ENCODE data around the gene POM121.
"Not testable (repeated sequence)": the region's sequence is repeated elsewhere in the genome, so short reads cannot be mapped to it uniquely, and the experiment has no call there.

POM121 gene

GRCh38 chr7:72949276-72949675, 24.4 kb downstream of the POM121 start:
- not testable (repeated sequence) for H3K4me1 ChIP-seq (ENCODE audit: control insufficient read depth, insufficient read depth, low read length); H3K36me3 ChIP-seq (ENCODE audit: control insufficient read depth, insufficient read depth, low read length); H3K9me3 ChIP-seq (ENCODE audit: control insufficient read depth, low read length); H3K4me3 ChIP-seq (ENCODE audit: insufficient read depth, low read depth, low read length); H3K27me3 ChIP-seq (ENCODE audit: control insufficient read depth, insufficient read depth, low read length, poor library complexity, severe bottlenecking); H3K27ac ChIP-seq (ENCODE audit: insufficient read depth, low read depth, low read length, poor library complexity, severe bottlenecking)
- 96% methylated on average over 9 of the region's 9 CpGs for WGBS, 2 experiments

GRCh38 chr7:72949686-72950085, 24.8 kb downstream of the POM121 start:
- not testable (repeated sequence) for H3K4me3 ChIP-seq (ENCODE audit: insufficient read depth, low read depth, low read length); H3K9me3 ChIP-seq (ENCODE audit: control insufficient read depth, low read length); H3K4me1 ChIP-seq (ENCODE audit: control insufficient read depth, insufficient read depth, low read length); H3K27ac ChIP-seq (ENCODE audit: insufficient read depth, low read depth, low read length, poor library complexity, severe bottlenecking); H3K27me3 ChIP-seq (ENCODE audit: control insufficient read depth, insufficient read depth, low read length, poor library complexity, severe bottlenecking); H3K36me3 ChIP-seq (ENCODE audit: control insufficient read depth, insufficient read depth, low read length)
- 89 to 100% methylated on average over 3 of the region's 6 CpGs for WGBS, 2 experiments

- no CpG with 5 or more reads among the region's 6 CpGs for WGBS, 2 experiments
- not testable (repeated sequence) for H3K27ac ChIP-seq (ENCODE audit: insufficient read depth, low read depth, low read length, poor library complexity, severe bottlenecking); H3K4me3 ChIP-seq (ENCODE audit: insufficient read depth, low read depth, low read length); H3K9me3 ChIP-seq (ENCODE audit: control insufficient read depth, low read length); H3K4me1 ChIP-seq (ENCODE audit: control insufficient read depth, insufficient read depth, low read length); H3K27me3 ChIP-seq (ENCODE audit: control insufficient read depth, insufficient read depth, low read length, poor library complexity, severe bottlenecking); H3K36me3 ChIP-seq (ENCODE audit: control insufficient read depth, insufficient read depth, low read length)
Measured at GRCh38 chr7:72950432-72950831, 25.5 kb downstream of the POM121 start.

- H3K4me1 ChIP-seq (ENCODE audit: control insufficient read depth, insufficient read depth, low read length); H3K4me3 ChIP-seq (ENCODE audit: insufficient read depth, low read depth, low read length); H3K36me3 ChIP-seq (ENCODE audit: control insufficient read depth, insufficient read depth, low read length); H3K27me3 ChIP-seq (ENCODE audit: control insufficient read depth, insufficient read depth, low read length, poor library complexity, severe bottlenecking); H3K9me3 ChIP-seq (ENCODE audit: control insufficient read depth, low read length); H3K27ac ChIP-seq (ENCODE audit: insufficient read depth, low read depth, low read length, poor library complexity, severe bottlenecking): not testable (repeated sequence)
- no CpG with 5 or more reads among the region's 43 CpGs for WGBS, 2 experiments
Measured at GRCh38 chr7:72953901-72954562, 29.1 kb downstream of the POM121 start.

GRCh38 chr7:72954563-72955198, 29.8 kb downstream of the POM121 start:
- not testable (repeated sequence) for H3K27me3 ChIP-seq (ENCODE audit: control insufficient read depth, insufficient read depth, low read length, poor library complexity, severe bottlenecking); H3K27ac ChIP-seq (ENCODE audit: insufficient read depth, low read depth, low read length, poor library complexity, severe bottlenecking); H3K9me3 ChIP-seq (ENCODE audit: control insufficient read depth, low read length); H3K36me3 ChIP-seq (ENCODE audit: control insufficient read depth, insufficient read depth, low read length); H3K4me1 ChIP-seq (ENCODE audit: control insufficient read depth, insufficient read depth, low read length)
- no CpG with 5 or more reads among the region's 45 CpGs for WGBS, 2 experiments
- peak overlapping the region; percentile 13 for H3K4me3 ChIP-seq (ENCODE audit: insufficient read depth, low read depth, low read length)

GRCh38 chr7:72960029-72960428, 35.1 kb downstream of the POM121 start:
- WGBS, 2 experiments: 79 to 88% methylated on average over 1 to 2 of the region's 18 CpGs
- H3K36me3 ChIP-seq (ENCODE audit: control insufficient read depth, insufficient read depth, low read length); H3K27ac ChIP-seq (ENCODE audit: insufficient read depth, low read depth, low read length, poor library complexity, severe bottlenecking); H3K4me3 ChIP-seq (ENCODE audit: insufficient read depth, low read depth, low read length); H3K4me1 ChIP-seq (ENCODE audit: control insufficient read depth, insufficient read depth, low read length); H3K9me3 ChIP-seq (ENCODE audit: control insufficient read depth, low read length); H3K27me3 ChIP-seq (ENCODE audit: control insufficient read depth, insufficient read depth, low read length, poor library complexity, severe bottlenecking): not testable (repeated sequence)

GRCh38 chr7:72960626-72961345, 35.9 kb downstream of the POM121 start:
- not testable (repeated sequence) for H3K4me3 ChIP-seq (ENCODE audit: insufficient read depth, low read depth, low read length); H3K36me3 ChIP-seq (ENCODE audit: control insufficient read depth, insufficient read depth, low read length); H3K9me3 ChIP-seq (ENCODE audit: control insufficient read depth, low read length); H3K4me1 ChIP-seq (ENCODE audit: control insufficient read depth, insufficient read depth, low read length); H3K27me3 ChIP-seq (ENCODE audit: control insufficient read depth, insufficient read depth, low read length, poor library complexity, severe bottlenecking); H3K27ac ChIP-seq (ENCODE audit: insufficient read depth, low read depth, low read length, poor library complexity, severe bottlenecking)
- no CpG with 5 or more reads among the region's 20 CpGs for WGBS, 2 experiments

GRCh38 chr7:72961346-72961650, 36.4 kb downstream of the POM121 start:
- not testable (repeated sequence) for H3K27me3 ChIP-seq (ENCODE audit: control insufficient read depth, insufficient read depth, low read length, poor library complexity, severe bottlenecking); H3K36me3 ChIP-seq (ENCODE audit: control insufficient read depth, insufficient read depth, low read length); H3K4me1 ChIP-seq (ENCODE audit: control insufficient read depth, insufficient read depth, low read length); H3K27ac ChIP-seq (ENCODE audit: insufficient read depth, low read depth, low read length, poor library complexity, severe bottlenecking); H3K4me3 ChIP-seq (ENCODE audit: insufficient read depth, low read depth, low read length); H3K9me3 ChIP-seq (ENCODE audit: control insufficient read depth, low read length)
- no CpG with 5 or more reads among the region's 9 CpGs for WGBS, 2 experiments

- not testable (repeated sequence) for H3K27me3 ChIP-seq (ENCODE audit: control insufficient read depth, insufficient read depth, low read length, poor library complexity, severe bottlenecking); H3K9me3 ChIP-seq (ENCODE audit: control insufficient read depth, low read length)
- WGBS, 2 experiments: no CpG with 5 or more reads among the region's 8 CpGs
Measured at GRCh38 chr7:72963056-72963455, 38.2 kb downstream of the POM121 start.

GRCh38 chr7:72965186-72965975, 40.5 kb downstream of the POM121 start:
- not testable (repeated sequence) for H3K4me1 ChIP-seq (ENCODE audit: control insufficient read depth, insufficient read depth, low read length); H3K9me3 ChIP-seq (ENCODE audit: control insufficient read depth, low read length); H3K27ac ChIP-seq (ENCODE audit: insufficient read depth, low read depth, low read length, poor library complexity, severe bottlenecking); H3K4me3 ChIP-seq (ENCODE audit: insufficient read depth, low read depth, low read length); H3K36me3 ChIP-seq (ENCODE audit: control insufficient read depth, insufficient read depth, low read length); H3K27me3 ChIP-seq (ENCODE audit: control insufficient read depth, insufficient read depth, low read length, poor library complexity, severe bottlenecking)
- WGBS, 2 experiments: no CpG with 5 or more reads among the region's 31 CpGs

More at GRCh38 chr7:72963056-72963455, 38.2 kb downstream of the POM121 start:
- H3K27ac ChIP-seq (ENCODE audit: insufficient read depth, low read depth, low read length, poor library complexity, severe bottlenecking); H3K4me3 ChIP-seq (ENCODE audit: insufficient read depth, low read depth, low read length); H3K4me1 ChIP-seq (ENCODE audit: control insufficient read depth, insufficient read depth, low read length); H3K36me3 ChIP-seq (ENCODE audit: control insufficient read depth, insufficient read depth, low read length): not testable (repeated sequence)

Data from ectodermal cell (in vitro differentiated cells).